GM21526 (cell line): ENCODE results near the gene ACOXL.
"Not testable (repeated sequence)": the region's sequence is repeated elsewhere in the genome, so short reads cannot be mapped to it uniquely, and the experiment has no call there.

Source experiments
- ATAC-seq: cut with Tn5 transposase; IDR thresholded peaks from one replicate; pipeline ENCODE4 v1.9.1; 2021; ENCODE audit warnings: moderate library complexity; ENCODE audit not compliant: unreplicated experiment, low FRiP score

ACOXL gene

GRCh38 chr2:110955556-110955955 lies 223.2 kb downstream of the ACOXL start:
- no peak for ATAC-seq

- ATAC-seq: no peak
Observed at GRCh38 chr2:110957293-110957692, 224.9 kb downstream of the ACOXL start.

GRCh38 chr2:110958346-110959119 lies 226.2 kb downstream of the ACOXL start:
- no peak for ATAC-seq

GRCh38 chr2:110959198-110959597 lies 226.8 kb downstream of the ACOXL start:
- no peak for ATAC-seq

GRCh38 chr2:110960281-110960680 lies 227.9 kb downstream of the ACOXL start:
- ATAC-seq: no peak

GRCh38 chr2:110960954-110961353 lies 228.6 kb downstream of the ACOXL start:
- no peak for ATAC-seq

- ATAC-seq: not testable (repeated sequence)
Observed at GRCh38 chr2:110961643-110962042, 229.3 kb downstream of the ACOXL start.

- no peak for ATAC-seq
Observed at GRCh38 chr2:110969696-110970095, 237.3 kb downstream of the ACOXL start.

- no peak for ATAC-seq
Observed at GRCh38 chr2:110970201-110970600, 237.8 kb downstream of the ACOXL start.

GRCh38 chr2:110971811-110972210 lies 239.4 kb downstream of the ACOXL start:
- ATAC-seq: no peak

GRCh38 chr2:110973262-110973661 lies 240.9 kb downstream of the ACOXL start:
- ATAC-seq: no peak

- ATAC-seq: no peak
Observed at GRCh38 chr2:110977403-110977802, 245.0 kb downstream of the ACOXL start.

GRCh38 chr2:110978148-110978547 lies 245.8 kb downstream of the ACOXL start:
- no peak for ATAC-seq

- no peak for ATAC-seq
Observed at GRCh38 chr2:110978756-110979470, 246.5 kb downstream of the ACOXL start.

- ATAC-seq: no peak
Observed at GRCh38 chr2:110979471-110980338, 247.3 kb downstream of the ACOXL start.

GRCh38 chr2:110980339-110981062 lies 248.1 kb downstream of the ACOXL start:
- no peak for ATAC-seq

GRCh38 chr2:110983133-110983532 lies 250.8 kb downstream of the ACOXL start:
- ATAC-seq: no peak

- no peak for ATAC-seq
Observed at GRCh38 chr2:110984694-110985490, 252.5 kb downstream of the ACOXL start.

GRCh38 chr2:110990440-110990839 lies 258.1 kb downstream of the ACOXL start:
- no peak for ATAC-seq

- no peak for ATAC-seq
Observed at GRCh38 chr2:110991911-110992310, 259.5 kb downstream of the ACOXL start.
